Measurements from ENCODE around the gene ROCK2.
A peak's percentile ranks its signal among the peaks of the same experiment; 100 is the strongest.
"Not testable (repeated sequence)": the region's sequence is repeated elsewhere in the genome, so short reads cannot be mapped to it uniquely, and the experiment has no call there.

Gene ROCK2

GRCh38 chr2:11261564-11261963 lies 82.9 kb downstream of the ROCK2 start:
- not testable (repeated sequence) for DNase-seq

DNA sequence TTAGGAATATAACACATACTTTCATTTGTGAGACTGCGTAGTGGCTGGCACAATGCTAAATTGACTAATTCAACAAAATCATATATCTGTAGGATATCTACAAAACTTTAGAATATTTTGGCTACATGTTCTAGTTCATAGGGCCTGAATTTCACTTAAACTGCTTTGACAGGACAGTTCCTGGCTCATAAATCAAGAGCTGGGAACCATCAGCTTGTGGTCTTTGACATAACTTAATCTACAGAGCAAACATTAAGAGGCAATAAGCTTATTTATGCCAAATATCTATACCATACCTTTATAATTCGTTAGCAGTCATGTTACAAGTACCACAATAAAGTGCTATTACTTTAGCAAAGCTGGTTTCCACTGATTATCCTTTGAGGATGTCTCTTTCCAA lies 83.5 kb downstream of the ROCK2 start:
- no peak for DNase-seq

DNA sequence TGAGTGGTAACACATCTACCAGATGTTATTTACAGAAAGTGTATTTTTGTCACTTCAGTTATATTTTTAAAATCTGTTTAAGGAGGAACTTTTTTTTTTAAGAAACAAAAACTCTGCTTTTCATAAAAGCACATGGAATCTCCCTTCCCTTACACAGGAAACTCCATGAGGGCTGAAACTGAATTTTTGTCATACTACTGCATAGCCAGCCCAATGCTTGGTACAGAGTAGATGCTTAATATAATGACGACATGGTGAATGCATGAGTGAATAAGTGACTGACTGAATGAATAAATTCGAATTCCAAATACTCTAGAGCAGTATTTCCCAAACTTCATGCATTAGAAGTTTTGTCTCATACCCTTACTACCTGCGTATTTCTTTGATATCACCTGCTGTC lies 86.5 kb downstream of the ROCK2 start:
- DNase-seq = no peak

- no peak for DNase-seq
Observed at GRCh38 chr2:11257078-11257477, 87.4 kb downstream of the ROCK2 start.

DNA sequence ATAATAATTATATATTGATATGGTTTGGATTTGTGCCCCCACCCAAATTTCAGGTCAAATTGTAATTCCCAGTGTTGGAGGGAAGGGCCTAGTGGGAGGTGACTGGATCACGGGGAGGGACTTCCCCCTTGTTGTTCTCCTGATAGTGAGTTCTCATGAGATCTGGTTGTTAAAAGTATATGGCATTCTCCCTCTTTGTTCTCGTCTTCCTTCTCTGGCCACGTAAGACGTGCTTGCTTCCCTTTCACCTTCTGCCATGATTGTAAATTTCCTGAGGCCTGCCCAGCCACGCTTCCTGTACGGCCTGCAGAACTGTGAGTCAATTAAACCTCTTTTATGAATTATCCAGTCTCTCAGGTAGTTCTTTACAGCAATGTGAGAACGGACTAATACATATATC lies 88.3 kb downstream of the ROCK2 start:
- no peak for DNase-seq

GRCh38 chr2:11254100-11254536 lies 90.3 kb downstream of the ROCK2 start:
- no peak for DNase-seq

DNA sequence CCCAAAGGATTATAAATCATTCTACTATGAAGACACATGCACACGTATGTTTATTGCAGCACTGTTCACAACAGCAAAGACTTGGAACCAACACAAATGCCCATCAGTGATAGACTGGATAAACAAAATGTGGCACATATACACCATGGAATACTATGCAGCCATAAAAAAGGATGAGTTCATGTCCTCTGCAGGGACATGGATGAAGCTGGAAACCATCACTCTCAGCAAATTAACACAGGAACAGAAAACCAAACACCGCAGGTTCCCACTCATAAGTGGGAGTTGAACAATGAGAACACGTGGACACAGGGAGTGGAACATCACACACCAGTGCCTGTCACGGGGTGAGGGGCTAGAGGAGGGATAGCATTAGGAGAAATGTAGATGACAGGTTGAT lies 92.0 kb downstream of the ROCK2 start:
- not testable (repeated sequence) for DNase-seq

DNA sequence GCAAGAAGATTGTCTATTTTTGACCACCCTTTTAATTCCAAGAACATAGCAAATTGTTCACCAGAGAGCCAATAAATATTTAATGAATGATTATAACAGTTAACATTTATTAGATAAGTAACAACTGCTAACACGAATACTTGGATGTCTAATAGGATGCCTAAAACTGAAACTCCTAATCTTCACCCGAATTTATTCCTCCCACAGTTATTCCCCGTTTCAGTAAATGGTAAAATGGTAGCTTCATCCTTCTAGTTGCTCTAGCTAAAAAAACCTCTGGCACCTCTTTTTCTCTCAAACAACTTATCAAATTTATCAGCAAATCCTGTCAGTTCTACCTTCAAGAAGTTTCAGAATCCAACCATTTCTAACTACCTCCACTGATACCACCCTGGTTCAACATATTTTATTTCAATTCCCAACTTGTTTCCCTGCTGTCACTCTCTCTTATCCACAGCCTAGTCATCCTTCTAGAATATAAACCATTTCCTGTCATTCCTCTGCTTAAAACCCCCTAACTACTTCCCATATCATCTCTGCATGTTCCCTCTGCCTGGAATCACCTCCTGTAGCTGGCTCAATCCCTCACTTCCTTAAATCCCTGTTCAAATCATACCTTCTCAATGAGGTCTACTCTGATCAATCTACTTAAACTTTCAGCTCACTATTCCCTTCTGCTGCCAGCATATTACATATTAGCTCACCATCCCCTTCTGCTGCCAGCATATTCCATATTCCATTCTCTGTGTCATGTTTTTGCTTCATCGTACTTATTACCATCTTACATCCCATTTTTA lies 93.8 kb downstream of the ROCK2 start:
- DNase-seq = no peak

GRCh38 chr2:11245322-11245721 lies 99.1 kb downstream of the ROCK2 start:
- DNase-seq = no peak

DNA sequence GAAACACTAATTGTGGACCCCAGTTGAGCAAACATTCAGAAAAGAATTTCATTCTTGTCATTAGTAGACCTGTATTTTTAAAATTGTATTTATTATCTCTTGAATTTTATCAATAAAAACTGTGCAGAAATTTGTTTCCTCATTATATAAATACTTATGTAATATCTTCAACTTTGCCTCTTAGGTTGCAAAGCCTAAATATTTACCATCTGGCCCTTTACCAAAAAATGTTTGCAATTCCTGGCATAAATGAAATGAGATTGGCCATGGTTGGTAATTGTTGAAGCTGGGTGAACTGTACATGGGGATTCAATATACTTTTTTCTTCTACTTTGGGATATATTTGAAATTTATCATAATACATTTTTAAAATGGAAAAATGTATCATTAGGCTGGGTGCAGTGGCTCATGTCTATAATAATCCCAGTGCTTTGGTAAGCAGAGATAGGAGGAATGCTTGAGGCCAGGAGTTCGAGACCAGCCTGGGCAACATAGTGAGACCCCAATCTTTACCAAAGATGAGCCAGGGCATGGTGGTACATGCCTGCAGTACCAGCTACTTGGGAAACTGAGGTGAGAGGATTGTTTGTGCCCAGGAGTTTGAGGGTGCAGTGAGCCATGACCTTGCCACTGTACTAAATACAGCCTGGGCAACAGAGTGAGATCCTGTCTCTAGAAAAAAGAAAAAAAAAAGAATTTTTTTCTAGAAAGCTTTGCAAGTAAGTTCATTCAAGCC lies 100.2 kb downstream of the ROCK2 start:
- no peak for DNase-seq

DNA sequence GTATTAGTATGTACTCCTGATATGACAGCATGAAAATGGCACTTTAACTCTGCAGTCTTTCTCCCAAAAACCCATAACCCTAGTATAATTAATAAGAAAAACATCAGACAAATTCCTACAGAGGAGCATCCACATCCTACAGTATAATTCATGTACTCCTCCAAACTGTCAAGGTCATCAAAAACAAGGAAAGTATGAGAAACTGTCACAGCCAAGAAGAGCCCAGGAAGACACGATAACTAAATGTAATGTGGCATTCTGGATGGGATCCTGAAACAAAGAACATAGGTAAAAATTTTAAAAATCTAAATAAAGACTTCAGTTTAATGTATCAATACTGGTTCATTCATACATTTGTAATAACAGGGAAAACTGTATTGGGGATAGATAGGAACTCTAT lies 100.9 kb downstream of the ROCK2 start:
- DNase-seq = no peak

DNA sequence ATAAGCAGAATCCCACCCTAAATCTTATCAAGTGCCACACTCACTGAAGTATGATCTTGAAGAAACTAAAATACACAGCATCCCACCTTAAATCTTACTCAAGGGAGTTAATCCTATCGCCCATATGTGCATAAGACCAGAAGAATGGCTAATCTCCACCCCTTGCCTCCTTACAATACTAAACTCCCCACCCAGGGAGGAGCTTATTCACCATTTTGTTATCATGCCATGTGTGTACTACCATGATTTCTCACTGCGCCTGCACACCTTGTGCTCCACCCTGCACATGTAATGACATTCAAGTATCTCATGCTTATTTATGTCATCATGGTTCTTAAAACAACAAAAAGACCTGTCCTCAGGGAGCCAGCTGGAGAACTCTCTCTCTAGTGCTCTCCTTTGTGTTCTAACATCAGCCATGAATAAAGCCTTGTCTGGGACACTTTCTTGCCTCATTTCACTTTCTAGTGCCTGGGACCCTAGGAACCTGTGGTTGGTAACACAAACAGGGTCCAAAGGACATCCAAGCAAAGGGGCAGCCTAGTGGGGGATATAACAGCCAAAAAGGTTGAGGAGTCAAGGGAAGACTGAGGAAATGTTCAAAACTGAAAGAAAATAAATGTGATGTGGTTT lies 101.8 kb downstream of the ROCK2 start:
- DNase-seq = no peak

DNA sequence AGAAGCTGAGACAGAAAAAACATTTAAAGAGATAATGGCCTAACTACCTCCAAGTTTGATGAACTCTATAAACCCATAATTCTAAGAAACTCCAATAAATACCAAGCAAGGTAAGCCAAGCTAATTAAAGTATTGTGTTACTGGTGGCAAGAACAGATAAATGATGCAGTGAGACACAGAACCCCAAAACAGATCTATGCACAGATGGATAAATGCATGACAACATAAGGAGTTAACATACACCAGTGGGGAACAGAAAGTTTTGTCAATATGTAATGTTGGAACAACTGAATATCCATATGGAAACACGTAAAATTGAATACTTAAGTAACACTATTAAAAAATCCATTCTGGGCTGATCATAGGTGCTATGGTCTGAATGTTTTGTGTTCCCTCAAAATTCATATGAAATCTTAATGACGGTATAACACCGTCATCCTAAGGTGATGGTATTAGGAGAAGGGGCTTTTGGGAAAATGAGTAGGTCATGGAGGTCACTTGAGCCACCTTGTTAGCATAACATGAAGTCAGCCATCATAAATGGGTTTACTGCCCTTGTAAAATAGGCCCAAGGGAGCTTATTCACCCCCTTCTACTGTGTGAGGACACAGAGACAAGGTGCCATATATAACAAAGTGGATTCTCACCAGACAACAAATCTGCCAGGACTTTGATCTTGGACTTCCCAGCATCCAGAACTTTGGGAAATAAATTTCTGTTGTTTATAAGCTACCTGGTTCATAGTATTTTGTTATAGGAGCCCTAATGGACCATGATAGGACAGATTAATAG lies 102.8 kb downstream of the ROCK2 start:
- no peak for DNase-seq

DNA sequence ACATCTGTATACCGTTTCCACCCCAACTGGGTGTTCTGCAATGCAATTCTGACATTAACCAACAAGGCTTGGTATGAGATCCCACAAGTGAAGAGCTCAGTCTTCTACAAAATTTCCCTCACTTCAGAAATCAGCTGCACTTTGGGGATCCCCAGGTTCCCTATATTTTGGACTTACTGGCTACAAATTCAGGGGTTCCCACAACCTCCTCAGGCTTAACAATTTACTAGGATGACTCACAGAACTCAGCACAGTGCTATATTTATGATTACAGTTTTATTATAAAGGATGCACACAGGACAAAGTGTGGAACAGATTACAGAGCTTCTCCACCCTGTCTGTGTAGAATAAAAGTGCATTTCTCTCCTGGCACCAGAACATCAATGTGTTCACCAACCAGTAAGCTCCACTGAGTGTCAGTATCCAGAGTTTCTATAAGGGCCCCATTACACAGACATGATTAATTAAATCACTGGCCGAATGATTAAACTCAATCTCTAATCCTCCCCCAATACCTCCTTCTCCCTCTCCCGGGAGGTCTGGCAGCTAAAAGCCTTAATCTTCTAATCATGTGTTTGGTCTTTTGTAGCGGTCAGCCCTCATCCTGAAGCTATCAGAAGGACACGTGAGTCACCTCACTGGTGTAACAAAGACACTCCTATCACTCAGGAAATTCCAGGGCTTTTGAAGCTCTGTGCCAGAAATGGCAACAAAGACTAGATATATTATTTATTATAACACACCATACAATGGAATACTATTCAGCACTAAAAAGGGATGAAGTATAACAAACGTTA lies 104.6 kb downstream of the ROCK2 start:
- DNase-seq = no peak

- DNase-seq = no peak
Observed at GRCh38 chr2:11239147-11239546, 105.3 kb downstream of the ROCK2 start.

DNA sequence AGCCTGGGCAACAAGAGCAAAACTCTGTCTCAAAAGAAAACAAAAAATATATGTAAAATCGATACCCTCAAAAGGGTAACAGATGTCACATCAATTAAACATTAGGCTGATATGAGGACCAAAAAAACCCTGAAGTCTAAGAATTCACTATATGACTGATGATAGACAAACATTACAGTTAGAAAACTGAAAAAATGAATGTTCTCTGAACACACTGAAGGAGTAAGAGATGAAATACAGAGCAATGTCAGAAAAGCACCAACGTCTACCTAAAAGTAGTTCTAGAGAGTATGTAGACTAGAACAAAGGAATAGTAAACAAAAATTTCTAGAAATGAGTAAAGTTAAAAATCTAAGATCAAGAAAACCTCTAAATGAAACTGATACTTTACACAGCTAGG lies 107.3 kb downstream of the ROCK2 start:
- DNase-seq = peak; percentile 25

- DNase-seq = no peak
Observed at GRCh38 chr2:11236335-11236734, 108.1 kb downstream of the ROCK2 start.

- no peak for DNase-seq
Observed at GRCh38 chr2:11235583-11235982, 108.9 kb downstream of the ROCK2 start.

DNA sequence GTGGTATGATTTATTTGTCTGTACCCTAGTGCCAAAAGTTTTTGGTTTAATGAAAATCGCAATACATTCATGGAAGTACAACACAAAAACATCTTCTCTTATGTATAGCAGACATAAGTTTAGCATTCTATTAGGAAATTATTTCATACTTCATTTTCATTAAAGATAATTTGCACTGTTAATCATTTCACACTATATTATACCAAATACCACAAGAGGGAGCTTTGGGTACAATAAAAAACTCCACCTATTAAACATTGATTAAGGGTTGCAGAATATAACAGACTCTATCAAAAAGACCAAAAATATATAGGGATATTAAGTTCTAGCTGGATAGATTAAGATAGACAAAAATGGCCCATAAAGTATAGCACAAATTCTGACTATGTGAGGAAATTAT lies 110.1 kb downstream of the ROCK2 start:
- no peak for DNase-seq

DNA sequence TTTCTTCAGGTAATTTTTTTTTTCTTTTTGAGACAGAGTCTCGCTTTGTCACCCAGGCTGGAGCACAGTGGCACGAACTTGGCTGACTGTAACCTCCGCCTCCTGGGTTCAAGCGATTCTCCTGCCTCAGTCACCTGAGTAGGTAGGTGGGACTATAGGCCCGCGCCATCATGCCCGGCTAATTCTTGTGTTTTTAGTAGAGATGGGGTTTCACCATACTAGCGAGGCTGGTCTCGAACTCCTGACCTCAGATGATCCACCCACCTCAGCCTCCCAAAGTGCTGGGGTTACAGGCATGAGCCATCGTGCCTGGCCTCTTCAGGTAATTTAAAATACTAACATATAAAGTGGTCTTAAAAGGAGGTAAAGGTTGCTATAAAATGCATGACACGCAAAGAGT lies 113.2 kb downstream of the ROCK2 start:
- DNase-seq = not testable (repeated sequence)

DNA sequence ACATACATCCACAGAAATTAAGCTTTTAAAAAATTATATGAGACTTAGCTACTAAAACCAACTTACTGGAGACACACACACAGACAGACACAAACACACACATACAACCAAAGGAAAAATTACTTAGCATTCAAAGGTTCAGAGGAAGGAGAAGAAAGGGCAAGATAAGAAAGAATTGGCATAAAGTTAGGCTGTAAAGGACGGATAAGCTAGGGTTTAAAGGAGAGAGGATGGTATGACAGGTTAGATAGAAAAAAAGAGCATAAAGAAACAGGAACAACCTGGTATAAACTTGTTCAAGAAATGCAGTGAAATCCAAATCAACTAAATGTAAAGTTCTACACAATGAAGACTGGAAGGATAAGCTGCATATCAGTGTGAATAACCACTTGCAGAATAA lies 115.7 kb downstream of the ROCK2 start:
- no peak for DNase-seq

DNA sequence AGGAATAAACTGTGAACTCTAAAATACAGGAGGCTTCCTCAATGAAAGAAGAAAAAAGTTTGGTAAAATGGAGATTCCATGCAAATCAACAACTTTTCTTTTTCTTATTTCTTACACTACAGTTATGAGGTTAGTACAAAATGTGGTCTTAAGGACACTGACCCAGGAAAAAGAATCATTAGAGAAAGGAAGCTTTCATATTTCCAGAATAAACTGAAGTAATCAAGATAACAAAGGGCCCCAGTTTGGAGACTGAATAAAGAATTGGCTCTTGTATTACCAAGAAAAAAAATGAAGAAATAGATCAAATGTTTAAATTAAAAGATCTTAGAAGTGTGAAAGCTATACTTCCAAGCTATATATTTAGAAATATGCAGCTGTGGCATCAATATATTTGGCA lies 116.8 kb downstream of the ROCK2 start:
- DNase-seq = no peak

Data from activated CD4-positive, alpha-beta T cell treated with anti-CD3 and anti-CD28 coated beads, Interleukin-2, amount 50 U/mL, for 16 hours (primary cell).